Common myeloid progenitor, CD34-positive (primary cell): ENCODE results near the gene EVI5L.

Source experiments
- CTCF ChIA-PET: fragments of 350-600 bp; sonication (Branson Sonifier 250); formaldehyde crosslinking; loops from one replicate; lab custom pipeline; 2021; ENCODE audit warnings: antibody characterized with exemption; lab: Charles Lee
- POLR2A ChIA-PET: fragments of 350-600 bp; sonication (Branson Sonifier 250); formaldehyde crosslinking; loops from one replicate; lab custom pipeline; 2021; ENCODE audit warnings: antibody characterized with exemption; lab: Charles Lee
- DNase-seq, 3 donors: peaks; one replicate each; pipeline versions ENCODE4 v3.0.0 to v3.0.0-alpha.2; 2013
- H3K27ac ChIP-seq, 2 experiments: 1 replicate in 1 of 2; 2 replicates in 1 of 2; pipeline ENCODE4 v1.7.0; 2013; ENCODE audit warnings: inconsistent platforms in 2 of 2, low read length in 2 of 2, mild to moderate bottlenecking in 2 of 2, low read depth in 1 of 2, moderate library complexity in 1 of 2; ENCODE audit not compliant: severe bottlenecking in 2 of 2, insufficient read depth in 1 of 2, poor library complexity in 1 of 2
- H3K27me3 ChIP-seq, 5 experiments: replicated peaks in 2 of 5; 1 replicate in 3 of 5; 2 replicates in 2 of 5; pipeline versions ENCODE4 v1.6.1 to v1.7.0; 2013; ENCODE audit warnings: low read length in 4 of 5, mild to moderate bottlenecking in 2 of 5, moderate library complexity in 2 of 5, inconsistent platforms in 1 of 5; ENCODE audit not compliant: insufficient read depth in 5 of 5, control insufficient read depth in 4 of 5
- H3K36me3 ChIP-seq, 4 experiments: 1 replicate in 2 of 4; 2 replicates in 2 of 4; pipeline versions ENCODE4 v1.6.1 to v1.7.0; 2013; ENCODE audit warnings: low read length in 3 of 4, control low read depth in 1 of 4, mild to moderate bottlenecking in 1 of 4; ENCODE audit not compliant: control insufficient read depth in 4 of 4, insufficient read depth in 4 of 4
- H3K4me1 ChIP-seq, 4 experiments: 1 replicate in 3 of 4; 2 replicates in 1 of 4; pipeline versions ENCODE4 v1.6.1 to v1.7.1; 2013; ENCODE audit warnings: low read length in 3 of 4, mild to moderate bottlenecking in 3 of 4, control low read depth in 1 of 4, inconsistent platforms in 1 of 4, moderate library complexity in 1 of 4; ENCODE audit not compliant: control insufficient read depth in 4 of 4, insufficient read depth in 4 of 4; ENCODE audit errors: control extremely low read depth in 1 of 4
- H3K4me3 ChIP-seq, 7 experiments: 1 replicate in 4 of 7; 2 replicates in 3 of 7; pipeline versions ENCODE4 v1.5.1 to v1.7.0; 2013; ENCODE audit warnings: mild to moderate bottlenecking in 7 of 7, low read length in 6 of 7, moderate library complexity in 6 of 7, inconsistent platforms in 2 of 7, low read depth in 2 of 7, control low read depth in 1 of 7; ENCODE audit not compliant: insufficient read depth in 4 of 7, control insufficient read depth in 1 of 7; ENCODE audit errors: extremely low read depth in 1 of 7
- H3K9me3 ChIP-seq, 5 experiments: 1 replicate in 4 of 5; 2 replicates in 1 of 5; pipeline versions ENCODE4 v1.6.1 to v1.7.1; 2013; ENCODE audit warnings: low read length in 4 of 5, mild to moderate bottlenecking in 2 of 5, inconsistent platforms in 1 of 5, low read depth in 1 of 5, moderate library complexity in 1 of 5; ENCODE audit not compliant: control insufficient read depth in 4 of 5, insufficient read depth in 2 of 5; ENCODE audit errors: control extremely low read depth in 1 of 5
- WGBS: methylation state at CpG from one replicate; pipeline ENCODE4 v1.1.5; 2013; ENCODE audit not compliant: insufficient coverage; 5-methylcytosine and 5-hydroxymethylcytosine counted together

The EVI5L gene

GRCh38 chr19:7867092-7867844 is 37.2 kb downstream of the EVI5L start:
- Histone ChIP-seq H3K36me3 (no peaks in the 10 kb centered on the region), H3K27ac (no peak overlapping the region), H3K27me3 (peaks cover 0 to 41% (median 15%) of the 10 kb centered on the region in 5 experiments), H3K4me3 (no peak overlapping the region), H3K9me3 (no peaks in the 10 kb centered on the region), H3K4me1 (peaks cover 0 to 54% (median 44%) of the 10 kb centered on the region in 4 experiments)
- POLR2A ChIA-PET = no interaction called here
- WGBS = 98% methylated on average over 8 of the region's 9 CpGs
- DNase-seq = no peak
- CTCF ChIA-PET = no interaction called here

GRCh38 chr19:7868326-7868670 is 38.3 kb downstream of the EVI5L start:
- peak overlapping the region in 5 of 7 experiments; percentile 28 to 83 (median 67) for H3K4me3 ChIP-seq
- peaks cover 0 to 43% (median 22%) of the 10 kb centered on the region in 5 experiments for H3K27me3 ChIP-seq
- peak; percentile 46 to 82 (median 71) for DNase-seq
- no peak overlapping the region for H3K27ac ChIP-seq
- no peaks in the 10 kb centered on the region for H3K36me3 ChIP-seq
- POLR2A ChIA-PET = no interaction called here
- no peaks in the 10 kb centered on the region for H3K9me3 ChIP-seq
- peaks cover 0 to 53% (median 49%) of the 10 kb centered on the region in 4 experiments for H3K4me1 ChIP-seq
- 5% methylated on average over 20 of the region's 21 CpGs for WGBS
- CTCF ChIA-PET = interaction anchor here (0.7 to 2.2 kb wide), 14 partner anchors 8 to 52 kb away, joined by 3 to 15 read pairs (median 4); partner anchors contain the start of genes MAP2K7 and SNAPC2

- CTCF ChIA-PET = interaction anchor here (0.7 to 2.2 kb wide), 22 partner anchors 9 to 130 kb away, joined by 3 to 15 read pairs (median 4); partner anchors contain the start of genes MAP2K7 and SNAPC2
- Histone ChIP-seq H3K4me3 (peak overlapping the region; percentile 0 to 83 (median 55)), H3K9me3 (no peaks in the 10 kb centered on the region), H3K27me3 (peaks cover 0 to 43% (median 19%) of the 10 kb centered on the region in 5 experiments), H3K4me1 (peaks cover 0 to 55% (median 49%) of the 10 kb centered on the region in 4 experiments), H3K27ac (no peak overlapping the region), H3K36me3 (no peaks in the 10 kb centered on the region)
- DNase-seq = peak; percentile 84 to 92 (median 91)
- POLR2A ChIA-PET = interaction anchor here (1.1 kb wide), 1 partner anchor 51 kb away, joined by 3 read pairs; the partner anchor contains the start of gene SNAPC2
- under 1% methylated on average over 54 of the region's 67 CpGs for WGBS
Observed at GRCh38 chr19:7868671-7869452, 38.8 kb downstream of the EVI5L start.

GRCh38 chr19:7869453-7869909 is 39.5 kb downstream of the EVI5L start:
- WGBS = under 1% methylated on average over 32 of the region's 47 CpGs
- H3K4me3 ChIP-seq = peak overlapping the region; percentile 1 to 83 (median 55)
- peak; percentile 48 to 73 (median 66) for DNase-seq
- H3K9me3 ChIP-seq = no peaks in the 10 kb centered on the region
- POLR2A ChIA-PET = interaction anchor here (1.1 kb wide), 1 partner anchor 51 kb away, joined by 3 read pairs; the partner anchor contains the start of gene SNAPC2
- H3K36me3 ChIP-seq = no peaks in the 10 kb centered on the region
- no peak overlapping the region for H3K27ac ChIP-seq
- peaks cover 0 to 44% (median 17%) of the 10 kb centered on the region in 5 experiments for H3K27me3 ChIP-seq
- CTCF ChIA-PET = interaction anchor here (0.7 to 2.2 kb wide), 18 partner anchors 9 to 129 kb away, joined by 3 to 15 read pairs (median 4); partner anchors contain the start of genes MAP2K7 and SNAPC2
- H3K4me1 ChIP-seq = peaks cover 0 to 58% (median 51%) of the 10 kb centered on the region in 4 experiments

GRCh38 chr19:7869910-7870511 is 40.0 kb downstream of the EVI5L start:
- Histone ChIP-seq H3K4me1 (peaks cover 0 to 63% (median 55%) of the 10 kb centered on the region in 4 experiments), H3K4me3 (peak overlapping the region; percentile 1 to 83 (median 55)), H3K27me3 (peaks cover 0 to 45% (median 18%) of the 10 kb centered on the region in 5 experiments), H3K27ac (no peak overlapping the region), H3K9me3 (no peaks in the 10 kb centered on the region), H3K36me3 (no peaks in the 10 kb centered on the region)
- WGBS = 14% methylated on average over 17 of the region's 30 CpGs
- peak; percentile 82 to 92 (median 88) for DNase-seq
- ChIA-PET CTCF (interaction anchor here (0.7 to 2.2 kb wide), 14 partner anchors 9 to 129 kb away, joined by 3 to 15 read pairs (median 4); partner anchors contain the start of genes MAP2K7 and SNAPC2), POLR2A (interaction anchor here (1.1 kb wide), 1 partner anchor 50 kb away, joined by 3 read pairs; the partner anchor contains the start of gene SNAPC2)

- ChIA-PET POLR2A (no interaction called here), CTCF (no interaction called here)
- Histone ChIP-seq H3K4me3 (peak overlapping the region in 4 of 7 experiments; percentile 48 to 67 (median 56)), H3K27ac (peak overlapping the region in 1 of 2 experiments; percentile 25), H3K36me3 (no peaks in the 10 kb centered on the region), H3K27me3 (peaks cover 0 to 44% (median 13%) of the 10 kb centered on the region in 5 experiments), H3K9me3 (no peaks in the 10 kb centered on the region), H3K4me1 (peaks cover 0 to 61% (median 55%) of the 10 kb centered on the region in 4 experiments)
- 13% methylated on average over 9 of the region's 11 CpGs for WGBS
- DNase-seq = peak; percentile 84 to 93 (median 86)
Observed at GRCh38 chr19:7870571-7871436, 40.8 kb downstream of the EVI5L start.
